Stimulated activated effector memory CD8-positive, alpha-beta T cell treated with anti-CD3 and anti-CD28 coated beads, Interleukin-12 subunit alpha, Interleukin-12 subunit beta, amount 100 ng/mL, for 72 hours (primary cell): ENCODE measurements around the gene GALK2.
A peak's percentile ranks its signal among the peaks of the same experiment; 100 is the strongest.
"Not testable (repeated sequence)": the region's sequence is repeated elsewhere in the genome, so short reads cannot be mapped to it uniquely, and the experiment has no call there.

Experiments used
- ATAC-seq: fragments of 150-1000 bp; cut with Tn5 transposase; 2 replicates; pipeline ENCODE4 v1.10.0; 2021
- DNase-seq, 2 donors: peaks; one replicate each; pipeline ENCODE4 v3.0.0; 2021 to 2022; ENCODE audit warnings: low spot score in 2 of 2
- H3K27ac Mint-ChIP-seq: one replicate; pipeline ENCODE4 v1.8.0; 2022; ENCODE audit warnings: mild to moderate bottlenecking, mixed read lengths
- H3K36me3 Mint-ChIP-seq: one replicate; pipeline ENCODE4 v1.8.0; 2022; ENCODE audit warnings: mild to moderate bottlenecking, mixed read lengths
- H3K4me1 Mint-ChIP-seq: one replicate; pipeline ENCODE4 v1.8.0; 2022; ENCODE audit warnings: mixed read lengths
- H3K4me3 Mint-ChIP-seq: one replicate; pipeline ENCODE4 v1.8.0; 2022; ENCODE audit warnings: mild to moderate bottlenecking, mixed read lengths
- H3K9me3 Mint-ChIP-seq: one replicate; pipeline ENCODE4 v1.8.0; 2022; ENCODE audit warnings: mixed read lengths

Gene GALK2

GRCh38 chr15:49227602-49228001 lies 57.6 kb downstream of the GALK2 start:
- DNase-seq (no peak), ATAC-seq (no peak)
- H3K4me1 Mint-ChIP-seq, result peaks cover 43% of the 10 kb centered on the region
- H3K36me3 Mint-ChIP-seq, result peaks cover 11% of the 10 kb centered on the region
- H3K27ac Mint-ChIP-seq, result peak overlapping the region; percentile 7
- peaks cover 17% of the 10 kb centered on the region for H3K9me3 Mint-ChIP-seq
- H3K4me3 Mint-ChIP-seq, result no peak overlapping the region

GRCh38 chr15:49229922-49230321 lies 59.9 kb downstream of the GALK2 start:
- no peak for DNase-seq
- Mint-ChIP-seq H3K4me3 (no peak overlapping the region), H3K27ac (no peak overlapping the region), H3K36me3 (peaks cover 21% of the 10 kb centered on the region), H3K9me3 (peaks cover 13% of the 10 kb centered on the region), H3K4me1 (peaks cover 36% of the 10 kb centered on the region)
- ATAC-seq, result no peak

- H3K4me1 Mint-ChIP-seq, result peaks cover 25% of the 10 kb centered on the region
- no peak overlapping the region for H3K27ac Mint-ChIP-seq
- ATAC-seq (no peak), DNase-seq (no peak)
- H3K4me3 Mint-ChIP-seq, result no peak overlapping the region
- peaks cover 21% of the 10 kb centered on the region for H3K36me3 Mint-ChIP-seq
- peaks cover 10% of the 10 kb centered on the region for H3K9me3 Mint-ChIP-seq
Observed at GRCh38 chr15:49232236-49232806, 62.3 kb downstream of the GALK2 start.

- peak overlapping the region; percentile 83 for H3K27ac Mint-ChIP-seq
Observed at GRCh38 chr15:49235446-49236124, 65.5 kb downstream of the GALK2 start.

DNA sequence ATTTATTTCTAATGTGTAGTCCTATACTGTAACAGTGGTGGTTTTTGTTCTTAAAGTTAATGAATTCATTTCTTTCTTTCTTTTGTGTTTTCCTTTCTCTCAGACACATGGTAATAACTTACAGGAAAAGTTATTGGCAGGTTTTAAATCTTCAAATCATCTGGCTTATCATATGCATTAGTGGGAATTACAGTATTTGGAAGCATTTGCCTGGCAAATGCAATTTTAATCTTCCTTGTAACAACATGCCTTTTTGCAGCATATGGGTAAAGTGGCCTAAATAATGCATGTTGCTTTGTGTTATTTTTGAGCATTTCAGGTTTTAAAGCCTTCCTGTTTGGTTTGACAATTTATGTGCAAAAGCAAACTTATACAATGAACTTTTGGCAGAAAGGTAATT lies 66.8 kb downstream of the GALK2 start:
- H3K36me3 Mint-ChIP-seq, result peaks cover 16% of the 10 kb centered on the region
- ATAC-seq (no peak), DNase-seq (no peak)
- H3K27ac Mint-ChIP-seq, result no peak overlapping the region
- no peaks in the 10 kb centered on the region for H3K9me3 Mint-ChIP-seq
- peaks cover 11% of the 10 kb centered on the region for H3K4me1 Mint-ChIP-seq
- H3K4me3 Mint-ChIP-seq, result no peak overlapping the region

More at GRCh38 chr15:49235446-49236124, 65.5 kb downstream of the GALK2 start:
- Mint-ChIP-seq H3K4me1 (peaks cover 11% of the 10 kb centered on the region), H3K4me3 (no peak overlapping the region), H3K36me3 (peaks cover 27% of the 10 kb centered on the region), H3K9me3 (no peaks in the 10 kb centered on the region)
- peak; percentile 24 to 55 for DNase-seq
- ATAC-seq, result peak; percentile 84

DNA sequence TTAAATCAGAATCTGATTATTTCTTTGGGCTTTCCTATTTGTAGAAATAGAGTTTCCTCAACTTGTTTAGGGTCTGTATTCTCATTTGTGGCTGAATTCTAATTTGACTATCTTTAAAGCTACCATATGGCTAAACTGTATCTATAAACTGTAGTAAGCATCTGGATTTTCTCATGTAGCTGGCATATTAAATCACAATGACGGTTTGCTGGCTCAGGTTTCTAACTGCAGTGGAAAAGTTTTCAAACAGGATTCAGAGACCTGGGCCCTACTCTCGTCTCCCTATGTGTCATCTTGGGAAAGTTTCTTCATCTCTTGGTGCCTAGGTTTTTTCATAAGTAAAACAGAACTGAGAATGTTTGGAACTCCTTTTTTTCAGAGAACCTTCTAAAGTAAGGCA lies 68.3 kb downstream of the GALK2 start:
- DNase-seq (no peak), ATAC-seq (no peak)
- no peaks in the 10 kb centered on the region for H3K9me3 Mint-ChIP-seq
- H3K4me1 Mint-ChIP-seq, result peaks cover 12% of the 10 kb centered on the region
- no peak overlapping the region for H3K4me3 Mint-ChIP-seq
- H3K36me3 Mint-ChIP-seq, result peaks cover 14% of the 10 kb centered on the region
- H3K27ac Mint-ChIP-seq, result no peak overlapping the region

DNA sequence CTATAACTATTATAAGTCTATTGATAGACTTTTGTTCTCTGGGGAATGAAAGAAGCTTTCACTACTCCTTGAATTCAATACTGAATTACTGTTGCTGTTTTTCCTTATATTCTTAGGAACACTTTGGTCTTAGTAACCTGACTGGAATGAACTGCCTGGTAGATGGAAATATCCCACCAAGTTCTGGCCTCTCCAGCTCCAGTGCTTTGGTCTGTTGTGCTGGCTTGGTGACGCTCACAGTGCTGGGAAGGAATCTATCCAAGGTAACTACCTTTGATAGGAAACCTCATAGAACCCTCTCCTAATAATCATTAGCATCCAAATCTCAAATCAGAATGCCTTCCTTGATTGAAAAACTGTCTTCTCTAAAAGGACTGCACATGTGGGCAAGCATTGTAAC lies 69.1 kb downstream of the GALK2 start:
- Mint-ChIP-seq H3K36me3 (peaks cover 17% of the 10 kb centered on the region), H3K27ac (no peak overlapping the region), H3K9me3 (no peaks in the 10 kb centered on the region), H3K4me3 (no peak overlapping the region), H3K4me1 (peaks cover 16% of the 10 kb centered on the region)
- DNase-seq (no peak), ATAC-seq (no peak)

DNA sequence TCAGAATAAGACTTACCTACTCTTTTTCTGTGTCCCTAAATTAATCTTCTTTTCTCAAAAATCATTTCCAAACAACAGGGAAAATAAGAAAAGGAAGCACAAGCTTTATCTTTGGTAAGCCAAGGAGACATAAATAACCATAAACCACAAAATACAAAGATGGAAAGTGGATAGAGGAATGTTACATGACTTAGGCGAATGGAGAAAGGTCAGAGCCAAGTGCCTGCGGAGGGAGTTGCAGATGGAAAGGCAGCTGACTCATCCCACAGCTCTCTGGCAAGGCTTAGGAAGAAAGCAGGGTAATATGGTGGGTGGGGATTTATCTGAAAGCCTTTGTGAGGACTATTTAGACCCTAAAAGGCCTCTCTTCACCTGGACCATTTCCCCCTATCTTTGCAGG lies 72.8 kb downstream of the GALK2 start:
- Mint-ChIP-seq H3K36me3 (peaks cover 24% of the 10 kb centered on the region), H3K27ac (no peak overlapping the region), H3K4me1 (peaks cover 12% of the 10 kb centered on the region), H3K9me3 (no peaks in the 10 kb centered on the region), H3K4me3 (no peak overlapping the region)
- DNase-seq, result no peak
- ATAC-seq, result no peak

DNA sequence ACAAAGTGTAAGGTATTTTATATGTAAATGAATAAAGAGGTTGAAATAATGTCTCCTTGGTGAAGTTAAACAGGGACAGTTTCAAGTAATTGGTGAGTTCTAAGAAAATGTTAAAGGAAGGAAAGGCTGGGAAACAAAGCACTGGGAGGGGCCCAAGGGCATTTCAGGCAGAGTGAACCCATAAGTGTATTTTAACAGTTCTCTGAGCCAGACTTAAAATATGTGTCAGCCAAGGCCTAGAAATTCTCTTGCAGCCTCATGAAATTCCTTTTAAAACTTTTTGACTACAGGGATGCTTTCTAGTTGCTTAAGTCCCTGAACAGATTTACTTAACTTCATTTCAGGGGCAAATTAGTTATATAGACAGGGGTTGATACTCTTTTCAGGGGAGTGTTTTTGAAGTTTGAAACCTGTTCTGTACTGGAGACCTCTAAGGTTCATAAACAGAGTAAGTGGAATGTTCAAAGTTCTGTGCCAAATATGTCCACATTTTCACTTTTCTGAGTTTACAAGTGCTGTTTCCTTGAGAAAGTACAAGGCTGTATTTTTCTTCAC lies 77.6 kb downstream of the GALK2 start:
- Mint-ChIP-seq H3K27ac (peak overlapping the region; percentile 1), H3K4me1 (peaks cover 12% of the 10 kb centered on the region), H3K4me3 (no peak overlapping the region), H3K36me3 (peaks cover 19% of the 10 kb centered on the region), H3K9me3 (peaks cover 5% of the 10 kb centered on the region)
- DNase-seq, result no peak
- ATAC-seq, result no peak

DNA sequence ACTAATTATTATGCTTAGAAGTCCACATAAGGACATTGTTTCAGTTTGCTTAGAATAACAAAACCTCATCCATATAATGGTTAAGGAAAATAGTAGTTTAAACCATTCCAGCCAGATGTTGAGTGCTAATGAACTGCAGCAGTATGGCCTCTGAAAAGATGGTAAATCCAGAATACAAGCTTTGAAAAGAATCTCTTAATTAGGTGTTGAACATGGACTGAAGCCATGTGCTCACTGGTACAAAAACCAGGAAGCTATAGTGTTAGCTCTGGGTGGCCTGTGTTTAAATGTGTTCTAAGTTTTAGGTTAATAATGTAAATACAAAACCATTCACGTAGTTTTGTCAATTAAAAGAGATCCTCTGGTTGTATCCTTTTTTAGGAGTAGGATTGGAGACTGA lies 78.2 kb downstream of the GALK2 start:
- H3K27ac Mint-ChIP-seq, result no peak overlapping the region
- DNase-seq (no peak), ATAC-seq (no peak)
- peaks cover 14% of the 10 kb centered on the region for H3K36me3 Mint-ChIP-seq
- H3K4me1 Mint-ChIP-seq, result peaks cover 11% of the 10 kb centered on the region
- peaks cover 5% of the 10 kb centered on the region for H3K9me3 Mint-ChIP-seq
- H3K4me3 Mint-ChIP-seq, result no peak overlapping the region

GRCh38 chr15:49255966-49256759 lies 86.1 kb downstream of the GALK2 start:
- ATAC-seq (no peak), DNase-seq (no peak)
- Mint-ChIP-seq H3K36me3 (no peaks in the 10 kb centered on the region), H3K4me1 (no peaks in the 10 kb centered on the region), H3K4me3 (no peak overlapping the region), H3K27ac (no peak overlapping the region), H3K9me3 (no peaks in the 10 kb centered on the region)

DNA sequence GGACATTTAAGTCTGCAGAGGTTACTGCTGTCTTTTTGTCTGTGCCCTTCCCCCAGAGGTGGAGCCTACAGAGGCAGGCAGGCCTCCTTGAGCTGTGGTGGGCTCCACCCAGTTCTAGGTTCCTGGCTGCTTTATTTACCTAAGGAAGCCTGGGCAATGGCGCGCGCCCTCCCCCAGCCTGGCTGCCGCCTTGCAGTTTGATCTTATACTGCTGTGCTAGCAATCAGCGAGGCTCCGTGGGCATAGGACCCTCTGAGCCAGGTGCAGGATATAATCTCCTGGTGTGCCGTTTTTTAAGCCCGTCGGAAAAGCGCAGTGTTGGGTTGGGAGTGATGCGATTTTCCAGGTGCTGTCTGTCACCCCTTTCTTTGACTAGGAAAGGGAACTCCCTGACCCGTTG lies 95.1 kb downstream of the GALK2 start:
- H3K4me1 Mint-ChIP-seq, H3K9me3 Mint-ChIP-seq, ATAC-seq, H3K4me3 Mint-ChIP-seq, H3K27ac Mint-ChIP-seq, H3K36me3 Mint-ChIP-seq, DNase-seq: not testable (repeated sequence)

DNA sequence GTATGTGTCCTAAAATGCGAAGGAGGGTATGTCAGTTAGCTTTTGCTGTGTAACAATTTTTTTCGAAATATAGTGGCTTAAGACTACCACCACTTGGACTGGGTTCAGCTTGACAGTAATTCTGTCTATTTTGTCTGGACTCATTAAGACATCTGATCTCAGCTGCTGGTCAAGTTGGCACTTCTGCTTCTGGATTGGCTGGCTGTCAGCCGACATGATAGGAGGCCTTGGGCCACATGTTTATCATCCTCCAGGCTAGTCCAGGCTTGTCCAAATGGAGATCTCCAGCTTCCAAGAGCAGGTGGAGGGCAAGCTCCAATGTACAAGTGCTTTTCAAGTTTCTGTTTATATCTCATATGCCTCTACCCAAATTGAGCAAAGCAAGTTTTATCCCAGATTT lies 95.9 kb downstream of the GALK2 start:
- Mint-ChIP-seq H3K36me3 (no peaks in the 10 kb centered on the region), H3K4me3 (no peak overlapping the region), H3K27ac (no peak overlapping the region), H3K4me1 (no peaks in the 10 kb centered on the region), H3K9me3 (no peaks in the 10 kb centered on the region)
- ATAC-seq (no peak), DNase-seq (no peak)

GRCh38 chr15:49270541-49271421 lies 100.7 kb downstream of the GALK2 start:
- Mint-ChIP-seq H3K36me3 (no peaks in the 10 kb centered on the region), H3K4me3 (no peak overlapping the region), H3K9me3 (no peaks in the 10 kb centered on the region), H3K27ac (no peak overlapping the region), H3K4me1 (no peaks in the 10 kb centered on the region)
- no peak for DNase-seq
- no peak for ATAC-seq
